CD14-positive monocyte (primary cell): Measurements from ENCODE around the gene STX1A. TPM values are rescaled to one million over a fixed set of nuclear protein-coding genes. Genes with fewer than 3 reads are reported as not detected.
"Not testable (repeated sequence)": the region's sequence is repeated elsewhere in the genome, so short reads cannot be mapped to it uniquely, and the experiment has no call there.

ENCODE experiments used
- DNase-seq, 3 donors: peaks; one replicate each; pipeline ENCODE4 v3.0.0-alpha.2; 2011 to 2022
- H2AFZ ChIP-seq: 2 replicates; pipeline ENCODE4 v1.6.0; 2012; ENCODE audit warnings: mild to moderate bottlenecking, low read depth, low read length, inconsistent platforms; ENCODE audit not compliant: insufficient read depth, poor library complexity, severe bottlenecking
- H3K27ac ChIP-seq, 2 donors: 1 replicate in 1 of 2; 2 replicates in 1 of 2; pipeline ENCODE4 v1.5.1; 2012 to 2013; ENCODE audit warnings: low read length in 2 of 2, control low read depth in 1 of 2, inconsistent platforms in 1 of 2, low read depth in 1 of 2, mild to moderate bottlenecking in 1 of 2
- H3K27me3 ChIP-seq, 2 donors: one replicate each; pipeline versions ENCODE4 v1.6.0 to v1.6.1; 2011 to 2013; ENCODE audit warnings: low read length in 2 of 2; ENCODE audit not compliant: control insufficient read depth in 2 of 2, insufficient read depth in 2 of 2
- H3K36me3 ChIP-seq, 2 donors: replicated peaks in 1 of 2; 1 replicate in 1 of 2; 2 replicates in 1 of 2; pipeline versions ENCODE4 v1.5.1 to v1.6.1; 2012 to 2013; ENCODE audit warnings: low read length in 2 of 2, control low read depth in 1 of 2, inconsistent platforms in 1 of 2, mild to moderate bottlenecking in 1 of 2; ENCODE audit not compliant: insufficient read depth in 2 of 2, control insufficient read depth in 1 of 2
- H3K4me1 ChIP-seq, 2 donors: 1 replicate in 1 of 2; 2 replicates in 1 of 2; pipeline versions ENCODE4 v1.5.1 to v1.6.1; 2012 to 2013; ENCODE audit warnings: low read length in 2 of 2, control low read depth in 1 of 2, inconsistent platforms in 1 of 2, mild to moderate bottlenecking in 1 of 2, moderate library complexity in 1 of 2; ENCODE audit not compliant: insufficient read depth in 2 of 2, control insufficient read depth in 1 of 2
- H3K4me2 ChIP-seq: replicated peaks from 2 replicates; pipeline ENCODE3; 2012; ENCODE audit warnings: low read length, moderate library complexity, mild to moderate bottlenecking; ENCODE audit not compliant: poor library complexity, severe bottlenecking; ENCODE audit errors: extremely low read depth
- H3K4me3 ChIP-seq, 3 experiments: fragments of 200-600 bp in 1 of 3; sonication (generic) in 1 of 3; replicated peaks in 1 of 3; 1 replicate in 2 of 3; 2 replicates in 1 of 3; pipeline ENCODE4 v1.5.1; 2011 to 2013; ENCODE audit warnings: low read length in 3 of 3, mild to moderate bottlenecking in 3 of 3, control low read depth in 2 of 3, low read depth in 2 of 3, inconsistent platforms in 1 of 3, moderate library complexity in 1 of 3
- H3K79me2 ChIP-seq: 2 replicates; pipeline ENCODE4 v1.6.0; 2012; ENCODE audit warnings: mild to moderate bottlenecking, control low read depth, inconsistent platforms, low read length, moderate library complexity; ENCODE audit not compliant: insufficient read depth
- H3K9ac ChIP-seq: 2 replicates; pipeline ENCODE4 v1.6.0; 2017; ENCODE audit warnings: low read length, mild to moderate bottlenecking; ENCODE audit not compliant: insufficient read depth, poor library complexity, severe bottlenecking
- H3K9me3 ChIP-seq, 2 donors: replicated peaks in 1 of 2; 1 replicate in 1 of 2; 2 replicates in 1 of 2; pipeline versions ENCODE4 v1.5.1 to v1.6.1; 2012 to 2013; ENCODE audit warnings: low read length in 2 of 2, control low read depth in 1 of 2; ENCODE audit not compliant: control insufficient read depth in 1 of 2, insufficient read depth in 1 of 2
- H4K20me1 ChIP-seq: 2 replicates; pipeline ENCODE4 v1.6.0; 2012; ENCODE audit warnings: mild to moderate bottlenecking, low read length, control low read depth, moderate library complexity; ENCODE audit not compliant: insufficient read depth
- H3K27ac Mint-ChIP-seq, 7 donors: one replicate each; pipeline ENCODE4 v1.8.0; 2020; ENCODE audit warnings: mild to moderate bottlenecking in 7 of 7, mixed read lengths in 7 of 7, moderate library complexity in 6 of 7, inconsistent platforms in 2 of 7
- H3K27me3 Mint-ChIP-seq, 3 donors: one replicate each; pipeline ENCODE4 v1.8.0; 2021 to 2022; ENCODE audit warnings: low read depth in 3 of 3, mild to moderate bottlenecking in 3 of 3, mixed read lengths in 3 of 3, moderate library complexity in 3 of 3, inconsistent platforms in 1 of 3
- H3K36me3 Mint-ChIP-seq, 2 donors: one replicate each; pipeline ENCODE4 v1.8.0; 2020; ENCODE audit warnings: mixed read lengths in 2 of 2, inconsistent platforms in 1 of 2, mild to moderate bottlenecking in 1 of 2
- H3K4me1 Mint-ChIP-seq: one replicate; pipeline ENCODE4 v1.8.0; 2020; ENCODE audit warnings: mild to moderate bottlenecking, mixed read lengths
- H3K4me3 Mint-ChIP-seq, 2 donors: one replicate each; pipeline ENCODE4 v1.8.0; 2020; ENCODE audit warnings: mild to moderate bottlenecking in 2 of 2, mixed read lengths in 2 of 2, moderate library complexity in 1 of 2
- H3K9me3 Mint-ChIP-seq, 7 donors: one replicate each; pipeline ENCODE4 v1.8.0; 2020 to 2022; ENCODE audit warnings: mixed read lengths in 7 of 7, mild to moderate bottlenecking in 6 of 7, moderate library complexity in 6 of 7, inconsistent platforms in 2 of 7
- CTCF ChIP-seq: fragments of 200-600 bp; IDR thresholded peaks from one replicate; pipeline ENCODE4 v1.8.0; 2022; ENCODE audit warnings: antibody characterized with exemption, mild to moderate bottlenecking
- WGBS: methylation state at CpG from one replicate; pipeline ENCODE4 v1.1.5; 2013; ENCODE audit warnings: missing lambda C conversion rate; ENCODE audit not compliant: insufficient coverage; 5-methylcytosine and 5-hydroxymethylcytosine counted together
- intact Hi-C, 2 donors: fragments of 100-400 bp; cut with micrococcal nuclease; formaldehyde crosslinking; loops; one replicate each; pipeline versions ENCODE4 v1.15.0 to v1.15.1; 2023
- polyA plus RNA-seq, 3 donors: library from polyadenylated mRNA; depleted of rRNA in 1 of 3; unstranded in 2 of 3; stranded (reverse) in 1 of 3; fragments of 300-500 nt in 2 of 3; fragments of >200 nt in 1 of 3; fragmentation: Illumina TruSeq in 2 of 3; gene quantifications; 1 replicate in 2 of 3; 2 replicates in 1 of 3; pipeline ENCODE4 v1.2.3, GENCODE V29; 2012 to 2021

The STX1A gene
- polyA plus RNA-seq, 3 donors, result 0.27 to 2.7 (median 0.37) TPM

GRCh38 chr7:73722785-73723184 is 3.3 kb upstream of the STX1A start:
- Histone ChIP-seq H3K36me3 (no peaks in the 10 kb centered on the region), H3K27me3 (peaks cover 17 to 76% of the 10 kb centered on the region in 2 donors), H3K4me3 (no peak overlapping the region), H3K9me3 (no peaks in the 10 kb centered on the region), H3K9ac (no peak overlapping the region), H3K4me2 (no peak overlapping the region), H3K4me1 (peaks cover 15 to 22% of the 10 kb centered on the region in 2 donors), H3K27ac (no peak overlapping the region), H3K79me2 (no peaks in the 10 kb centered on the region), H4K20me1 (no peaks in the 10 kb centered on the region), H2AFZ (no peak overlapping the region)
- intact Hi-C loops, result loop anchor here in 1 of 2 donors (5.0 kb wide), 1 partner anchor 55 kb away; the partner anchor contains the start of gene VPS37D
- H3K36me3 Mint-ChIP-seq, result peaks cover 4 to 5% of the 10 kb centered on the region in 2 donors
- peaks cover 16% of the 10 kb centered on the region for H3K4me1 Mint-ChIP-seq
- H3K27ac Mint-ChIP-seq, result no peak overlapping the region
- H3K9me3 Mint-ChIP-seq, result peaks cover 0 to 17% (median 11%) of the 10 kb centered on the region in 7 donors
- peak overlapping the region in 1 of 2 donors; percentile 55 for H3K4me3 Mint-ChIP-seq
- TF ChIP-seq CTCF, result no peak
- H3K27me3 Mint-ChIP-seq, result peaks cover 54 to 65% (median 60%) of the 10 kb centered on the region in 3 donors
- no peak for DNase-seq
- 50% methylated on average over 1 of the region's 6 CpGs for WGBS

- intact Hi-C loops, result loop anchor here in 1 of 2 donors (5.0 kb wide), 1 partner anchor 55 kb away; the partner anchor contains the start of gene VPS37D
- H3K9me3 ChIP-seq, H4K20me1 ChIP-seq, H3K4me3 ChIP-seq, H3K27ac ChIP-seq, H3K36me3 Mint-ChIP-seq, H2AFZ ChIP-seq, DNase-seq, H3K79me2 ChIP-seq, H3K36me3 ChIP-seq, H3K9ac ChIP-seq, H3K4me2 ChIP-seq: not testable (repeated sequence)
- H3K4me1 ChIP-seq, result peaks cover 21 to 28% of the 10 kb centered on the region in 2 donors
- H3K27ac Mint-ChIP-seq, result peak overlapping the region in 1 of 7 donors; percentile 58
- H3K4me1 Mint-ChIP-seq, result peaks cover 22% of the 10 kb centered on the region
- H3K4me3 Mint-ChIP-seq, result peak overlapping the region in 1 of 2 donors; percentile 92
- peaks cover 19 to 79% of the 10 kb centered on the region in 2 donors for H3K27me3 ChIP-seq
- WGBS, result 90% methylated on average over 2 of the region's 4 CpGs
- H3K27me3 Mint-ChIP-seq, result peaks cover 52 to 66% (median 61%) of the 10 kb centered on the region in 3 donors
- H3K9me3 Mint-ChIP-seq, result peaks cover 0 to 19% (median 11%) of the 10 kb centered on the region in 7 donors
These were observed 2.7 kb upstream of the STX1A start for GRCh38 chr7:73722182-73722581.
